Spinal cord (tissue), 10 donors: ENCODE results near the gene SLC29A3. TPM values are rescaled to one million over a fixed set of nuclear protein-coding genes. Genes with fewer than 3 reads are reported as not detected.
"Not testable (repeated sequence)": the region's sequence is repeated elsewhere in the genome, so short reads cannot be mapped to it uniquely, and the experiment has no call there.

ENCODE experiments used
- DNase-seq, 6 donors: peaks; one replicate each; pipeline versions ENCODE4 v3.0.0 to v3.0.0-alpha.2; 2013 to 2015; ENCODE audit warnings: low spot score in 6 of 6, low read depth in 4 of 6
- H3K27ac ChIP-seq: one replicate; pipeline ENCODE4 v1.5.1; 2013; ENCODE audit warnings: low read depth, low read length, control low read depth
- H3K27me3 ChIP-seq: one replicate; pipeline ENCODE4 v1.6.1; 2013; ENCODE audit warnings: low read length; ENCODE audit not compliant: control insufficient read depth, insufficient read depth
- H3K36me3 ChIP-seq: one replicate; pipeline ENCODE4 v1.6.1; 2013; ENCODE audit warnings: low read length; ENCODE audit not compliant: control insufficient read depth, insufficient read depth
- H3K4me1 ChIP-seq: one replicate; pipeline ENCODE4 v1.6.1; 2013; ENCODE audit warnings: low read length; ENCODE audit not compliant: control insufficient read depth, insufficient read depth
- H3K4me3 ChIP-seq: one replicate; pipeline ENCODE4 v1.5.1; 2013; ENCODE audit warnings: low read depth, low read length, control low read depth
- H3K9me3 ChIP-seq: one replicate; pipeline ENCODE4 v1.6.1; 2013; ENCODE audit warnings: low read length; ENCODE audit not compliant: control insufficient read depth, insufficient read depth
- WGBS: methylation state at CpG from one replicate; pipeline ENCODE4 v1.1.5; 2013; ENCODE audit warnings: missing lambda C conversion rate; ENCODE audit not compliant: insufficient coverage; 5-methylcytosine and 5-hydroxymethylcytosine counted together
- long read RNA-seq, 4 donors: transcript quantifications; one replicate each; lab custom pipeline, GENCODE V29; 2026
- polyA plus RNA-seq, 2 donors: library from polyadenylated mRNA; unstranded; fragments of 120-200 nt; gene quantifications; one replicate each; pipeline ENCODE4 v1.2.1, GENCODE V29; 2013; ENCODE audit not compliant: insufficient read length in 2 of 2
- total RNA-seq, 2 donors: library from RNA; depleted of rRNA in 1 of 2; stranded (reverse); fragments of 120-200 nt in 1 of 2; fragments of >200 nt in 1 of 2; gene quantifications; one replicate each; pipeline versions ENCODE4 v1.2.3 to v1.2.4, GENCODE V29; 2013 to 2014
- donor health status: healthy.

Gene SLC29A3
- total RNA-seq, result 1 to 10 TPM; 2.7 to 3.5 TPM
- polyA plus RNA-seq, result 1 to 10 TPM; 8.6 to 9.3 TPM
- long read RNA-seq, donor 1, partial matches to known transcripts, result 0 of 3 reads
- long read RNA-seq, donor 1, other reads (novel, unspliced or antisense), result 0 of 3 reads
- long read RNA-seq, donor 2, result 0 reads
- long read RNA-seq, donor 3, result 0 reads
- long read RNA-seq, donor 4, partial matches to known transcripts, result 0 of 2 reads
- long read RNA-seq, donor 4, other reads (novel, unspliced or antisense), result 0 of 2 reads

- Histone ChIP-seq H3K36me3 (peaks cover 5% of the 10 kb centered on the region), H3K4me3 (peak within 1 kb of the TSS; percentile 78), H3K27ac (peak within 1 kb of the TSS; percentile 71), H3K27me3 (no peaks in the 10 kb centered on the region), H3K9me3 (no peaks in the 10 kb centered on the region), H3K4me1 (peaks cover 45% of the 10 kb centered on the region)
- peak in 4 of 6 donors; percentile 63 to 95 (median 84) for DNase-seq
- WGBS, result under 1% methylated on average over 62 of the region's 62 CpGs
Observed at GRCh38 chr10:71319042-71319799, at the start of gene SLC29A3. Gene SLC29A3 (plus strand): TSS chr10:71319259. CDS start chr10:71319310, 51 bp downstream.

GRCh38 chr10:71269301-71270288 is 49.5 kb upstream of the SLC29A3 start:
- WGBS, result 64% methylated on average over 9 of the region's 11 CpGs
- Histone ChIP-seq H3K4me1 (peaks cover 56% of the 10 kb centered on the region), H3K27ac (peak overlapping the region; percentile 19), H3K4me3 (no peak overlapping the region), H3K27me3 (no peaks in the 10 kb centered on the region), H3K36me3 (no peaks in the 10 kb centered on the region), H3K9me3 (no peaks in the 10 kb centered on the region)
- no peak for DNase-seq

GRCh38 chr10:71270301-71271220 is 48.5 kb upstream of the SLC29A3 start:
- Histone ChIP-seq H3K27ac (no peak overlapping the region), H3K4me1 (peaks cover 50% of the 10 kb centered on the region), H3K9me3 (no peaks in the 10 kb centered on the region), H3K4me3 (no peak overlapping the region), H3K36me3 (no peaks in the 10 kb centered on the region), H3K27me3 (no peaks in the 10 kb centered on the region)
- WGBS, result 53% methylated on average over 8 of the region's 10 CpGs
- peak in 2 of 6 donors; percentile 81 to 85 for DNase-seq

GRCh38 chr10:71271662-71272055 is 47.4 kb upstream of the SLC29A3 start:
- no peak overlapping the region for H3K27ac ChIP-seq
- H3K36me3 ChIP-seq, result no peaks in the 10 kb centered on the region
- no peaks in the 10 kb centered on the region for H3K27me3 ChIP-seq
- no peak overlapping the region for H3K4me3 ChIP-seq
- H3K9me3 ChIP-seq, result no peaks in the 10 kb centered on the region
- peaks cover 42% of the 10 kb centered on the region for H3K4me1 ChIP-seq
- DNase-seq, result no peak
- 54% methylated on average over 3 of the region's 14 CpGs for WGBS

GRCh38 chr10:71272056-71272771 is 46.8 kb upstream of the SLC29A3 start:
- no peak overlapping the region for H3K4me3 ChIP-seq
- peaks cover 48% of the 10 kb centered on the region for H3K4me1 ChIP-seq
- no peaks in the 10 kb centered on the region for H3K36me3 ChIP-seq
- DNase-seq, result no peak
- H3K27ac ChIP-seq, result no peak overlapping the region
- no peaks in the 10 kb centered on the region for H3K27me3 ChIP-seq
- no peaks in the 10 kb centered on the region for H3K9me3 ChIP-seq
- WGBS, result 43% methylated on average over 10 of the region's 15 CpGs

- WGBS, result 100% methylated on average over 2 of the region's 11 CpGs
- not testable (repeated sequence) for H3K27ac ChIP-seq, H3K36me3 ChIP-seq, H3K9me3 ChIP-seq, H3K27me3 ChIP-seq, DNase-seq, H3K4me3 ChIP-seq
- peaks cover 51% of the 10 kb centered on the region for H3K4me1 ChIP-seq
Observed at GRCh38 chr10:71272974-71273373, 46.1 kb upstream of the SLC29A3 start.

GRCh38 chr10:71273506-71273905 is 45.6 kb upstream of the SLC29A3 start:
- no peaks in the 10 kb centered on the region for H3K27me3 ChIP-seq
- peaks cover 51% of the 10 kb centered on the region for H3K4me1 ChIP-seq

GRCh38 chr10:71274901-71275796 is 43.9 kb upstream of the SLC29A3 start:
- peak in 1 of 6 donors; percentile 32 for DNase-seq
- Histone ChIP-seq H3K27me3 (no peaks in the 10 kb centered on the region), H3K36me3 (peaks cover 4% of the 10 kb centered on the region), H3K4me3 (no peak overlapping the region), H3K9me3 (no peaks in the 10 kb centered on the region), H3K27ac (no peak overlapping the region), H3K4me1 (peaks cover 53% of the 10 kb centered on the region)
- WGBS, result 66% methylated on average over 10 of the region's 11 CpGs

More at GRCh38 chr10:71273506-71273905, 45.6 kb upstream of the SLC29A3 start:
- no peaks in the 10 kb centered on the region for H3K9me3 ChIP-seq
- no peak for DNase-seq
- no peak overlapping the region for H3K27ac ChIP-seq
- H3K36me3 ChIP-seq, result no peaks in the 10 kb centered on the region
- H3K4me3 ChIP-seq, result no peak overlapping the region
- whole genome bisulfite sequencing, result 90% methylated on average over 3 of the region's 5 CpGs
